Measurements from ENCODE around the gene TMEM115.

DNA sequence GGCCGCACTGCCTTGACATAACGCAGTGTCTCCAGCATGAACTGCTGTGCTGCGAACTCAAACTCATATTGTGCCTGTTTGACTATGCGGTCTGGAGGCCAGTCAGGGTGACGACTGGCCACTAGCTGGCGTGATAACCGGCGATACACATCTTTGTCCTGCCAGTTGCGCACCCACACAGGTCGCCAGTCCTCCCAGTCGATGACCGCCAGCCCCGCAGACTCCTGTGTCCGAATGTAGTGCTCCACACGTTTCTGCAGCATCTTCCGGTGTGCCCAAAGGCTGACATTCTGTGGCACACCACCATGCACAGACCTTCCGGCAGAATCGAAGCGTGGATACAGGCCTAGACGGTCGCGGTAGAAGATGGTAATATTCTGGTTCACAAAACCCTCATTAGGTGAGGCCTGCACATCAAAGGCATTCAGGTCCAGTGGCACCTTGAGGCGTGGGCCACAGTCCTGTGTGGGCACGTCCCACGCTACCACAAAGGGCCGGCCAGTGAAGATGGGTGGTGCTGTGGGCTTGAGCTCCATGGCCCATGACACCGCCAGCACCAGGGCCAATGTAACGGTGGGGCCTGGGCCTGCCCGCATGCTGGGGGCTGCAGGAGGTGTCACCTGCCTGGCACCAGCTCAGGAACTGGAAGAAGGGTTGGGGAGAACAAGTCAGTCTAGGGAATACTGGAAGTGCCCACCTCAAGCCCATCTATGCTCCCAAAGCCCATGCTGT is 39.3 kb downstream of the TMEM115 start:
- TF ChIP-seq, protein P1, sequence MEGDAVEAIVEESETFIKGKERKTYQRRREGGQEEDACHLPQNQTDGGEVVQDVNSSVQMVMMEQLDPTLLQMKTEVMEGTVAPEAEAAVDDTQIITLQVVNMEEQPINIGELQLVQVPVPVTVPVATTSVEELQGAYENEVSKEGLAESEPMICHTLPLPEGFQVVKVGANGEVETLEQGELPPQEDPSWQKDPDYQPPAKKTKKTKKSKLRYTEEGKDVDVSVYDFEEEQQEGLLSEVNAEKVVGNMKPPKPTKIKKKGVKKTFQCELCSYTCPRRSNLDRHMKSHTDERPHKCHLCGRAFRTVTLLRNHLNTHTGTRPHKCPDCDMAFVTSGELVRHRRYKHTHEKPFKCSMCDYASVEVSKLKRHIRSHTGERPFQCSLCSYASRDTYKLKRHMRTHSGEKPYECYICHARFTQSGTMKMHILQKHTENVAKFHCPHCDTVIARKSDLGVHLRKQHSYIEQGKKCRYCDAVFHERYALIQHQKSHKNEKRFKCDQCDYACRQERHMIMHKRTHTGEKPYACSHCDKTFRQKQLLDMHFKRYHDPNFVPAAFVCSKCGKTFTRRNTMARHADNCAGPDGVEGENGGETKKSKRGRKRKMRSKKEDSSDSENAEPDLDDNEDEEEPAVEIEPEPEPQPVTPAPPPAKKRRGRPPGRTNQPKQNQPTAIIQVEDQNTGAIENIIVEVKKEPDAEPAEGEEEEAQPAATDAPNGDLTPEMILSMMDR (IDR thresholded peaks at IDR 0.05) = no peak
- TF ChIP-seq POLR2A (IDR thresholded peaks at IDR 0.05) = no peak
